Gastroesophageal sphincter (tissue), 4 donors: ENCODE results near the gene ARMH3. TPM values are rescaled to one million over a fixed set of nuclear protein-coding genes. Genes with fewer than 3 reads are reported as not detected.
"Not testable (repeated sequence)": the region's sequence is repeated elsewhere in the genome, so short reads cannot be mapped to it uniquely, and the experiment has no call there.

Experiments used
- ATAC-seq: fragments of 150-250 bp; one replicate; pipeline ENCODE4 v1.9.1; 2016; ENCODE audit warnings: mild to moderate bottlenecking, moderate library complexity
- H3K27ac ChIP-seq, 4 donors: fragments of 200-600 bp; sonication (generic) in 3 of 4; 1 replicate in 3 of 4; 2 replicates in 1 of 4; pipeline ENCODE4 v1.5.1; 2016 to 2019
- H3K27me3 ChIP-seq: fragments of 200-600 bp; sonication (generic); one replicate; pipeline ENCODE4 v1.5.1; 2019
- H3K36me3 ChIP-seq, 2 donors: fragments of 200-600 bp; sonication (generic); one replicate each; pipeline ENCODE4 v1.5.1; 2019; ENCODE audit warnings: control low read depth in 1 of 2
- H3K4me1 ChIP-seq, 3 donors: fragments of 200-600 bp; sonication (generic); 1 replicate in 2 of 3; 2 replicates in 1 of 3; pipeline ENCODE4 v1.5.1; 2016 to 2019; ENCODE audit warnings: control low read depth in 2 of 3
- H3K4me3 ChIP-seq, 2 donors: fragments of 200-600 bp; sonication (generic); one replicate each; pipeline ENCODE4 v1.5.1; 2019; ENCODE audit warnings: mild to moderate bottlenecking in 1 of 2, moderate library complexity in 1 of 2
- H3K9me3 ChIP-seq, 3 donors: fragments of 200-600 bp; sonication (generic); one replicate each; pipeline ENCODE4 v1.5.1; 2017 to 2019; ENCODE audit warnings: control low read depth in 2 of 3
- CTCF ChIP-seq, 4 experiments: fragments of 200-600 bp in 2 of 4; fragments of 450-650 bp in 2 of 4; sonication (generic) in 1 of 4; IDR thresholded peaks; one replicate each; pipeline ENCODE4 v1.5.1; 2017 to 2019; ENCODE audit warnings: antibody characterized with exemption in 4 of 4, mild to moderate bottlenecking in 2 of 4, moderate library complexity in 2 of 4
- EP300 ChIP-seq: sonication (generic); formaldehyde crosslinking; IDR thresholded peaks from one replicate; pipeline ENCODE4 v1.6.1; 2017; ENCODE audit warnings: antibody characterized with exemption, mild to moderate bottlenecking
- POLR2A ChIP-seq, 2 donors: fragments of 450-650 bp; IDR thresholded peaks; one replicate each; pipeline ENCODE4 v1.6.1; 2017; ENCODE audit warnings: antibody characterized with exemption in 2 of 2, mild to moderate bottlenecking in 2 of 2, moderate library complexity in 1 of 2
- POLR2AphosphoS5 ChIP-seq: sonication (generic); formaldehyde crosslinking; IDR thresholded peaks from one replicate; pipeline ENCODE4 v1.6.1; 2017; ENCODE audit warnings: antibody characterized with exemption
- WGBS, 2 donors: methylation state at CpG; one replicate each; pipeline ENCODE4 v1.1.5; 2018; ENCODE audit warnings: low coverage in 1 of 2; 5-methylcytosine and 5-hydroxymethylcytosine counted together
- total RNA-seq, 4 donors: library from RNA; depleted of rRNA; stranded (reverse); fragments of >200 nt; gene quantifications; one replicate each; pipeline ENCODE4 v1.1.0, GENCODE V29; 2016

ARMH3 gene
- total RNA-seq, 4 donors from 2014 or later = 12.4 to 17.2 (median 14.9) TPM

DNA sequence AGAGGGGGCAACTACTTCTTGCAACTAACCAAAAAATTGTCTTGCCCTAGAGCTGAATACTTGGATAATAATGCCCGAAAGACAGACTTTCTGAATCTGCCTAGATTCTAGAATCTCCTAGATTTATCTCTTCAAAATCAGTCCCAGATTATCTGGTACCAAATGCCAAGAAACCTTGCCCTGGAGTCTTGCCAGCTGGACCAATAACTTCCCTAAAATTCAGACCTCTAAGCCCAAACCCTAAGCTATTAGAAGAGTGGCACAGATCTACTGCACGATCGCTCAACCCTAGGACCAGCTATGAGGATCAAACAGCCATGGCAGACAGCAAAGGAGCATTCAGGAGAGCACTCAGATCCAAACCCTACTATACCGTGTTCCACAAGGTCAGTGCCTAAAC, 45.0 kb downstream of the ARMH3 start:
- no peak overlapping the region for H3K27ac ChIP-seq
- no peak overlapping the region for H3K4me3 ChIP-seq
- peaks cover 6 to 75% of the 10 kb centered on the region in 2 donors for H3K36me3 ChIP-seq
- peaks cover 0 to 4% (median 0%) of the 10 kb centered on the region in 3 donors for H3K4me1 ChIP-seq
- ATAC-seq = no peak
- H3K27me3 ChIP-seq = no peaks in the 10 kb centered on the region
- 67 to 85% methylated on average over 2 to 4 of the region's 4 CpGs for WGBS, 2 donors
- H3K9me3 ChIP-seq = no peaks in the 10 kb centered on the region
- TF ChIP-seq CTCF (IDR thresholded peaks at IDR 0.05) (no peak), POLR2A (IDR thresholded peaks at IDR 0.05) (no peak), POLR2AphosphoS5 (no peak), EP300 (no peak)

DNA sequence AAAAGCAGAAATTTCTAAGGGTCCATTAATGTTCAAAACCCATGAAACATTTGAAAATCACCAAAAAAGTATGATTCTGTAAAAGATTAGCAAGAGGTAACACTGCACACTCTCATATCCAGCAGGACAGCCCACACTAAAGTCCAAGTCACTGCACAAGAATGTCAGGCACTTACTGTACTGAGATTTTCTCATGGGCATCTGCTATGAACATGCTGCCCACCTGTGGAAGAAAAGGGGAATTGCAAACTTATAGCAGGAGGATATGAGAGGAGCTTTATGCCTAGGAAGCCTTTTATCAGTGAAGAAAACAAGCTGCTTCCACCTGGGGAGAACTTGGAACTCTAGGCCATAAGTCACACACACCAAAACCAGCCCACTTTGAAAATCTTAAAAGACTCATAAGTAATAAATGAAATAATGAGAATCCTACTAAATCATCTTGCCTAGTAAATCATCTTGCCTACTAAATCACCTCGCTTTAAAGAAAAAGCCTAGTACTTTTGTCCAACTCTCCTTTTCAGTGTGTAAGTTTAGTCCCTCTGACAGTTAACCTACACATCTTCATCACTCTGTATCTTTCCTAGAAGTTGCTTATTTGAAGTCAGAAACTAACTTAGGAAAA, 46.1 kb downstream of the ARMH3 start:
- no peaks in the 10 kb centered on the region for H3K9me3 ChIP-seq
- TF ChIP-seq CTCF (IDR thresholded peaks at IDR 0.05) (peak; percentile 82 to 94 (median 90)), POLR2AphosphoS5 (peak; percentile 48), POLR2A (IDR thresholded peaks at IDR 0.05) (no peak), EP300 (no peak)
- ATAC-seq = peak; percentile 93
- WGBS, 2 donors = 93 to 100% methylated on average over 1 of the region's 1 CpG
- H3K27ac ChIP-seq = no peak overlapping the region
- H3K27me3 ChIP-seq = no peaks in the 10 kb centered on the region
- no peak overlapping the region for H3K4me3 ChIP-seq
- H3K36me3 ChIP-seq = peaks cover 6 to 80% of the 10 kb centered on the region in 2 donors
- peaks cover 0 to 4% (median 0%) of the 10 kb centered on the region in 3 donors for H3K4me1 ChIP-seq

DNA sequence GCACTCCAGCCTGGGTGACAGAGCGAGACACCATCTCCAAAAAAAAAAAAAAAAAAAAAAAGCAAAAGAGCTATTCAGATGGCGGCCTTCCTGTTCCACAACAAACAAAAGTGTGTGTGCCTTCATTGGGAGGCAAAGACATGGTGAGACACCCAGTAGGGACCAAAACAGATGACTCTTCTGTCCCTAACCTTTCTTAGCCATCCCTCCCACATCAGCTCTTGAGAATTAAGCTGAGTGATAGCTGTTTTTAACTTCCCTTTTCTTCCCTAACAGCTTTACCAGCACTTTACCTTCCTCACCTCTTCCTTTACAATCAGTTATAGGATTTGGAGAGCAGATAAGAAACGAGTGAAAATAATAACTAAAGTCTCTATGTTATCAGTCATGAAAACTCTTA, 48.2 kb downstream of the ARMH3 start:
- 69 to 88% methylated on average over 2 to 3 of the region's 3 CpGs for WGBS, 2 donors
- ATAC-seq = no peak
- H3K4me3 ChIP-seq = no peak overlapping the region
- peaks cover 0 to 4% (median 0%) of the 10 kb centered on the region in 3 donors for H3K4me1 ChIP-seq
- H3K27ac ChIP-seq = no peak overlapping the region
- peaks cover 10 to 80% of the 10 kb centered on the region in 2 donors for H3K36me3 ChIP-seq
- H3K27me3 ChIP-seq = no peaks in the 10 kb centered on the region
- H3K9me3 ChIP-seq = no peaks in the 10 kb centered on the region
- TF ChIP-seq POLR2A (IDR thresholded peaks at IDR 0.05) = no peak

- H3K36me3 ChIP-seq = peaks cover 10 to 80% of the 10 kb centered on the region in 2 donors
- not testable (repeated sequence) for H3K27ac ChIP-seq, H3K4me3 ChIP-seq, ATAC-seq, H3K9me3 ChIP-seq, H3K27me3 ChIP-seq, H3K4me1 ChIP-seq
- WGBS, 2 donors = 86 to 92% methylated on average over 2 to 4 of the region's 4 CpGs
Observed at GRCh38 chr10:102007031-102007430, 48.9 kb downstream of the ARMH3 start.

GRCh38 chr10:102004376-102004775, 51.6 kb downstream of the ARMH3 start:
- Histone ChIP-seq H3K36me3 (peaks cover 10 to 91% of the 10 kb centered on the region in 2 donors), H3K4me3 (no peak overlapping the region), H3K27me3 (no peaks in the 10 kb centered on the region), H3K4me1 (peaks cover 0 to under 1% (median 0%) of the 10 kb centered on the region in 3 donors), H3K27ac (no peak overlapping the region), H3K9me3 (no peaks in the 10 kb centered on the region)
- TF ChIP-seq POLR2AphosphoS5 (no peak), POLR2A (IDR thresholded peaks at IDR 0.05) (no peak), CTCF (IDR thresholded peaks at IDR 0.05) (no peak), EP300 (no peak)
- ATAC-seq = no peak

DNA sequence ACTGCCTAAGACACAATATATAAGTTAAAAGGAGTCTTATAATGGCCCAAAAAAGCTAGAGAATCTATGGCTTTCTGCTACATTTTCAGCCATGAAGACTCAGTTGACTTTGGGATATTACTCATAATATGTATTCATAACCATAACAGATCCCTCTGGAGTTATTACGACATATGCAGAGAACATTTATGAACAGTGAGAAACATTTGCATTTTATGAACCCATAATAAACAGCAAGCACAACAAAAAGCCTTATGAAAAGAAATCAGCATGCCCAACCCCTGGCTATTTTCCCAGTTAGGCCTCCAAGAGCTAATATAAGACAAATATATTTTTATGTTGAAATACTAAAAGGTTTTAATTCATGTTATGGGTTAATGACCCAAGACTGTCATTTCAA, 52.4 kb downstream of the ARMH3 start:
- H3K27me3 ChIP-seq = no peaks in the 10 kb centered on the region
- no peak overlapping the region for H3K4me3 ChIP-seq
- 100% methylated on average over 1 of the region's 1 CpG for WGBS, 2 donors
- no peak for ATAC-seq
- no peak for TF ChIP-seq POLR2AphosphoS5
- TF ChIP-seq EP300 = no peak
- no peak for TF ChIP-seq CTCF (IDR thresholded peaks at IDR 0.05)
- H3K27ac ChIP-seq = no peak overlapping the region
- peaks cover 0 to 8% (median 0%) of the 10 kb centered on the region in 3 donors for H3K4me1 ChIP-seq
- peaks cover 10 to 88% of the 10 kb centered on the region in 2 donors for H3K36me3 ChIP-seq
- H3K9me3 ChIP-seq = no peaks in the 10 kb centered on the region
